Heart right ventricle (tissue), 16 donors: ENCODE measurements around the gene TBXAS1. TPM values are rescaled to one million over a fixed set of nuclear protein-coding genes. Genes with fewer than 3 reads are reported as not detected.
A peak's percentile ranks its signal among the peaks of the same experiment; 100 is the strongest.

Experiments used
- ATAC-seq, 8 donors: fragments of 200-7000 bp; cut with Tn5 transposase; one replicate each; pipeline ENCODE4 v1.9.1; 2020; ENCODE audit warnings: mild to moderate bottlenecking in 8 of 8, moderate library complexity in 8 of 8, moderate number of reproducible peaks in 1 of 8
- DNase-seq, 2 donors: peaks; one replicate each; pipeline ENCODE4 v3.0.0-alpha.2; 2020
- H3K27ac ChIP-seq, 10 donors: fragments of 200-600 bp; sonication (generic) in 2 of 10; one replicate each; pipeline versions ENCODE4 v1.5.0 to v1.8.0; 2020 to 2022; ENCODE audit warnings: mild to moderate bottlenecking in 3 of 10
- H3K27me3 ChIP-seq, 7 donors: fragments of 200-600 bp; one replicate each; pipeline ENCODE4 v1.8.0; 2021 to 2022; ENCODE audit warnings: mild to moderate bottlenecking in 2 of 7
- H3K36me3 ChIP-seq, 9 donors: fragments of 200-600 bp; sonication (generic) in 1 of 9; one replicate each; pipeline versions ENCODE4 v1.5.0 to v1.8.0; 2020 to 2022; ENCODE audit warnings: mild to moderate bottlenecking in 2 of 9
- H3K4me1 ChIP-seq, 9 donors: fragments of 200-600 bp; sonication (generic) in 1 of 9; one replicate each; pipeline versions ENCODE4 v1.5.0 to v1.8.0; 2020 to 2022; ENCODE audit warnings: mild to moderate bottlenecking in 4 of 9
- H3K4me3 ChIP-seq, 10 donors: fragments of 200-600 bp; sonication (generic) in 2 of 10; one replicate each; pipeline versions ENCODE4 v1.5.0 to v1.8.0; 2020 to 2022; ENCODE audit warnings: mild to moderate bottlenecking in 7 of 10, moderate library complexity in 2 of 10
- H3K9me3 ChIP-seq, 11 donors: fragments of 200-600 bp in 10 of 11; sonication (generic) in 2 of 11; one replicate each; pipeline versions ENCODE4 v1.5.0 to v1.8.0; 2013 to 2022; ENCODE audit warnings: mild to moderate bottlenecking in 2 of 11, control low read depth in 1 of 11, moderate library complexity in 1 of 11
- WGBS, 2 donors: extraction: QIAGEN DNeasy Blood & Tissue Kit; methylation state at CpG; one replicate each; pipeline ENCODE4 v1.1.7; 2013; ENCODE audit warnings: inconsistent platforms in 1 of 2; 5-methylcytosine and 5-hydroxymethylcytosine counted together
- intact Hi-C, 10 donors: fragments of 100-400 bp; cut with DNase I; formaldehyde crosslinking; loops; one replicate each; pipeline versions ENCODE4 v1.11.1 to v1.14.2; 2022
- polyA plus RNA-seq, 2 donors: library from polyadenylated mRNA; stranded (reverse); fragments of 200-250 nt; gene quantifications; one replicate each; pipeline ENCODE4 v1.2.3, GENCODE V29; 2013
- total RNA-seq, 10 donors: library from RNA; stranded (reverse); fragmentation: NEBNext Ultra II Directional in 3 of 10; extraction: Animal tissue kit (Norgen Biotek cat#: 25700) in 3 of 10; gene quantifications; one replicate each; pipeline versions ENCODE4 v1.2.1 to v1.2.4, GENCODE V29; 2021 to 2023
- TF ChIP-seq, protein P1 (sequence below), 9 donors: fragments of 200-600 bp; sonication (generic) in 2 of 9; IDR thresholded peaks; one replicate each; pipeline versions ENCODE4 v1.5.0 to v1.8.0; 2021 to 2022; ENCODE audit warnings: antibody characterized with exemption in 9 of 9, mild to moderate bottlenecking in 5 of 9, moderate library complexity in 1 of 9
- donor health status: Arrhythmogenic right ventricular cardiomyopathy.
- donor health status: ischemic (EF 13 %, LVEDD 7.1; RV severe dilation, severe dysfunction).
- donor health status: healthy with polysubstance abuse.
- donor health status: DM: no; HTN: yes; CAD: no.
- donor health status: DM: no; HTN: no; CAD: no.
- donor health status: ischemic (EF 25% LVEDD 6.9; RV normal size, moderate dysfunction).
- donor health status: ischemic (EF 25% LVEDD 5.7; RV mildly dilated, moderate dysfunction).
- donor health status: healthy.
- donor health status: DM: yes; HTN: yes; CAD: no.
- donor health status: Ischemic cardiomyopathy.
- donor health status: ischemic (EF 35%, LVEDD 5.7; RV mildly dilated, moderate dysfunction).
- donor health status: nonischemic (EF 11% LVEDD 7.7; RV severe dilation, severe dysfunction).
- donor health status: DM: yes; HTN: yes; CAD: no.
- donor health status: PGD.
- donor health status: ischemic (EF 29% LVEDD 5.4; RV normal size, mild dysfunction).
- donor health status: nonischemic (EF 23%, LVEDD 6.1; RV moderate dilation, normal function).

The TBXAS1 gene
- total and polyA plus RNA-seq, 12 donors = 1.7 to 17.7 (median 3.7) TPM

DNA sequence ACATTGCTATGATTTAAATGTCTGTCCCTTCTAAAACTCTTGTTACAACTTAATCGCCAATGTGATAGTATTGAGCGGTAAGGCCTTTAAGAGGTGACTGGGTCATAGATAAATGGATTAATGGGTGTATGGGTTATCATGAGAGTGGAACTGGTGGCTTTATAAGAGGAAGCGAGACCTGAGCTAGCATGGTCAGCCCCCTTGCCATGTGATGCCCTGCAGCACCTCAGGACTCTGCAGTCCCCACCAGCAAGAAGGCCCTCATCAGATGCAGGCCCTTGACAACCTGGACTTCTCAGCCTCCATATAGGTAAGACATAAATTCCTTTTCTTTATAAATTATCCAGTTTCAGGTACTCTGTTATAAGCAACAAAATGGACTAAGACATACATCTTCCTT, 218.1 kb downstream of the TBXAS1 start:
- WGBS, 2 donors = 96 to 99% methylated on average over 3 of the region's 3 CpGs
- ATAC-seq (no peak), DNase-seq (no peak)
- TF ChIP-seq, protein P1, sequence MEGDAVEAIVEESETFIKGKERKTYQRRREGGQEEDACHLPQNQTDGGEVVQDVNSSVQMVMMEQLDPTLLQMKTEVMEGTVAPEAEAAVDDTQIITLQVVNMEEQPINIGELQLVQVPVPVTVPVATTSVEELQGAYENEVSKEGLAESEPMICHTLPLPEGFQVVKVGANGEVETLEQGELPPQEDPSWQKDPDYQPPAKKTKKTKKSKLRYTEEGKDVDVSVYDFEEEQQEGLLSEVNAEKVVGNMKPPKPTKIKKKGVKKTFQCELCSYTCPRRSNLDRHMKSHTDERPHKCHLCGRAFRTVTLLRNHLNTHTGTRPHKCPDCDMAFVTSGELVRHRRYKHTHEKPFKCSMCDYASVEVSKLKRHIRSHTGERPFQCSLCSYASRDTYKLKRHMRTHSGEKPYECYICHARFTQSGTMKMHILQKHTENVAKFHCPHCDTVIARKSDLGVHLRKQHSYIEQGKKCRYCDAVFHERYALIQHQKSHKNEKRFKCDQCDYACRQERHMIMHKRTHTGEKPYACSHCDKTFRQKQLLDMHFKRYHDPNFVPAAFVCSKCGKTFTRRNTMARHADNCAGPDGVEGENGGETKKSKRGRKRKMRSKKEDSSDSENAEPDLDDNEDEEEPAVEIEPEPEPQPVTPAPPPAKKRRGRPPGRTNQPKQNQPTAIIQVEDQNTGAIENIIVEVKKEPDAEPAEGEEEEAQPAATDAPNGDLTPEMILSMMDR (IDR thresholded peaks at IDR 0.05) = no peak
- peaks cover 0 to 37% (median 23%) of the 10 kb centered on the region in 9 donors for H3K4me1 ChIP-seq
- H3K27me3 ChIP-seq = no peaks in the 10 kb centered on the region
- intact Hi-C loops = no loop called here
- H3K36me3 ChIP-seq = peaks cover 0 to 83% (median 6%) of the 10 kb centered on the region in 9 donors
- H3K4me3 ChIP-seq = no peak overlapping the region
- no peak overlapping the region for H3K27ac ChIP-seq
- H3K9me3 ChIP-seq = no peaks in the 10 kb centered on the region

DNA sequence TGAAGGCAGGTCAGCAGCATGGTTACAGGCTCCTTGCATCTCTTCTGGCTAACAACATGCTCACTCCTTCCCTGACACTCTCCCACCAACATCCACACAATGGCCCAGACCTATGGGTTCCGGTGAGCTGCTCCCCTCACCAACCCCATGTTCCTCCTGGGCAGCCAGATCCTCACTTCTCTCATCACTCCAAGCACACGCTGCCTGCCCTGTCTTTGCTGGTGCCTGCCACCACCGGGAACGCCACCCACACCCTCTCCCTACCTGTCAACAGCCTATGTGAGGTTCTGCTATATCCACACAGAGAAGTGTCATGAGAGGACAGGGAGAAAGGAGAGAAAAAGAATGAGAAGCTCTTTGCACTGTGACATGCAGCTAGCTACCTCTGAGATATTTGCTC, 219.1 kb downstream of the TBXAS1 start:
- Histone ChIP-seq H3K27ac (peak overlapping the region in 2 of 10 donors; percentile 1 to 69), H3K27me3 (no peaks in the 10 kb centered on the region), H3K4me3 (no peak overlapping the region), H3K4me1 (peaks cover 0 to 37% (median 23%) of the 10 kb centered on the region in 9 donors), H3K36me3 (peaks cover 0 to 82% (median 8%) of the 10 kb centered on the region in 9 donors), H3K9me3 (no peaks in the 10 kb centered on the region)
- DNase-seq (peak in 1 of 2 donors; percentile 35), ATAC-seq (peak in 7 of 8 donors; percentile 26 to 81 (median 68))
- intact Hi-C loops = no loop called here
- 52 to 71% methylated on average over 4 of the region's 4 CpGs for WGBS, 2 donors
- TF ChIP-seq, protein P1 (IDR thresholded peaks at IDR 0.05) = no peak

DNA sequence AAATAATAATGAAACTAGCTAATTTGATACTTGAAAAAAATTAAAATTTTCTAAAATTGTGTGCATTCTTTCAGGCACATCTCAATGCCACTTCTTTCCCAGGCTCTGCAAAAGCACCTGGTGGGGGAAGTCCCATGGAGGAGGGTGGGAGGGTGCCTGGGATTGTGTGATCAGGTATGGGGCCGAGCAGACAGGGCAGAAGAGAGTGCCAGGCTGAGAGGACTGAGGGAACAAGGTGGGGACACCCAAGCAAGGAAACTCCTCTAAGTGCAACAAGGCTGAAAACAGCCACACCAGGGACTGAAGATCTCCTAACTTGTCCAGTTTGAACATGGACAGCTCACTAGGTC, 219.9 kb downstream of the TBXAS1 start:
- Histone ChIP-seq H3K4me1 (peaks cover 0 to 41% (median 24%) of the 10 kb centered on the region in 9 donors), H3K9me3 (no peaks in the 10 kb centered on the region), H3K27me3 (no peaks in the 10 kb centered on the region), H3K27ac (peak overlapping the region in 8 of 10 donors; percentile 30 to 69 (median 46)), H3K36me3 (peaks cover 0 to 81% (median 11%) of the 10 kb centered on the region in 9 donors), H3K4me3 (no peak overlapping the region)
- TF ChIP-seq, protein P1 (IDR thresholded peaks at IDR 0.05) = no peak
- peak in 4 of 8 donors; percentile 7 to 26 (median 17) for ATAC-seq
- 38 to 41% methylated on average over 1 of the region's 1 CpG for WGBS, 2 donors
- intact Hi-C loops = no loop called here
- no peak for DNase-seq

DNA sequence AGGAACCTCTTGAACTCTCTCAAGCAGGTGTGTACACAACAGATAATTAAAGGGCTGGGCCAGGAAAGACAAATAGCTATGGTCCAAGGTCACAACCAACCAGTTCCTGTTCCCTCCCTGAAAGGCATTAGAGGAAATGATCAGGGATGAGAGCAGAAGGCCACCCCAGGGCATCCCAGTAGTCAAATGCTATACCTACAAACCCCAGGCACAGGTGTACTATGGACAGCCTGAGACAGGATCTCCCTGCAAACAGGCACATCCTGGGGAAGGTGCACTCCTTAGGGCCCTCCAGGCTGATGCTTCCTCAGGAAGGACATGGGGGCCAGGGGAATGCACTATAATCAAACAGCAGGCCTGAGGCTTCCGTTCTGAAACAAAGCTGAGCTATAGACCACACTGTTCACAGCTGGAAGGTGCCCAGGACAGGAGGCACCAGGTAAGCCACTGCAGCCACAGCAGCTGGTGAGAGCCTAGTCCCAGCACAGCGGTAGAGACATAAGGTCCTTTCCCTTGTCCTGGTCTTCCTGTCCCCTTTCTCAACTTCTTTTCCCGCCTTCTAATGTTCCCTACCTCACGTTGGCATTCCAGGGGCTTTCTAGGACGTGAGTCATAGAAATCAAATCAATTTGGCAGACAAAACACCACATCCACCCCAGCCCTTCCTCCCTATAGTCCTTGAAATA, 220.4 kb downstream of the TBXAS1 start:
- peaks cover 0 to 46% (median 29%) of the 10 kb centered on the region in 9 donors for H3K4me1 ChIP-seq
- 53% methylated on average over 5 of the region's 5 CpGs for WGBS, 2 donors
- no peaks in the 10 kb centered on the region for H3K9me3 ChIP-seq
- H3K4me3 ChIP-seq = no peak overlapping the region
- peak overlapping the region in 8 of 10 donors; percentile 30 to 69 (median 46) for H3K27ac ChIP-seq
- TF ChIP-seq, protein P1 (IDR thresholded peaks at IDR 0.05) = no peak
- intact Hi-C loops = no loop called here
- DNase-seq = no peak
- no peaks in the 10 kb centered on the region for H3K27me3 ChIP-seq
- H3K36me3 ChIP-seq = peaks cover 0 to 80% (median 8%) of the 10 kb centered on the region in 9 donors
- peak; percentile 10 to 58 (median 34) for ATAC-seq
